M059J (cell line): ENCODE results near the gene CRLF1. TPM values are rescaled to one million over a fixed set of nuclear protein-coding genes. Genes with fewer than 3 reads are reported as not detected.

Experiments
- DNase-seq: peaks from one replicate; pipeline ENCODE4 v3.0.0-alpha.2; 2012; ENCODE audit warnings: low read depth
- total RNA-seq: library from RNA; depleted of rRNA; stranded (reverse); fragments of >200 nt; shearing (Covaris generic); gene quantifications from 2 replicates; pipeline ENCODE4 v1.2.3, GENCODE V29; 2014; rRNA removed

Gene CRLF1
- 0.49 and 0.57 TPM in 2 replicates for total RNA-seq

- DNase-seq = no peak
These were observed at the start of gene CRLF1 for GRCh38 chr19:18606281-18607225. Gene CRLF1, minus strand, starts transcription at chr19:18606799. Its CDS starts 143 bp downstream, at chr19:18606656.

- no peak for DNase-seq
These were observed 48.7 kb upstream of the CRLF1 start for GRCh38 chr19:18655173-18655844.

- DNase-seq = no peak
These were observed 47.9 kb upstream of the CRLF1 start for GRCh38 chr19:18654469-18654868.

- no peak for DNase-seq
These were observed 47.3 kb upstream of the CRLF1 start for GRCh38 chr19:18653853-18654252.

GRCh38 chr19:18651733-18652132, 45.1 kb upstream of the CRLF1 start:
- DNase-seq = no peak

- no peak for DNase-seq
These were observed 44.7 kb upstream of the CRLF1 start for GRCh38 chr19:18651300-18651699.

- DNase-seq = no peak
These were observed 44.0 kb upstream of the CRLF1 start for GRCh38 chr19:18650468-18651041.

GRCh38 chr19:18650021-18650390, 43.4 kb upstream of the CRLF1 start:
- no peak for DNase-seq

- no peak for DNase-seq
These were observed 42.9 kb upstream of the CRLF1 start for GRCh38 chr19:18649371-18650020.

GRCh38 chr19:18648973-18649315, 42.3 kb upstream of the CRLF1 start:
- DNase-seq = no peak

- no peak for DNase-seq
These were observed 41.2 kb upstream of the CRLF1 start for GRCh38 chr19:18647807-18648206.

- DNase-seq = no peak
These were observed 40.8 kb upstream of the CRLF1 start for GRCh38 chr19:18647371-18647767.

GRCh38 chr19:18646535-18647370, 40.2 kb upstream of the CRLF1 start:
- no peak for DNase-seq

- DNase-seq = no peak
These were observed 38.5 kb upstream of the CRLF1 start for GRCh38 chr19:18645035-18645511.

- no peak for DNase-seq
These were observed 37.8 kb upstream of the CRLF1 start for GRCh38 chr19:18644196-18645034.

- no peak for DNase-seq
These were observed 33.2 kb upstream of the CRLF1 start for GRCh38 chr19:18639706-18640243.

- DNase-seq = no peak
These were observed 31.4 kb upstream of the CRLF1 start for GRCh38 chr19:18637673-18638630.

GRCh38 chr19:18636969-18637629, 30.5 kb upstream of the CRLF1 start, which contains the start of gene KLHL26:
Gene KLHL26, plus strand, starts transcription at chr19:18637028. Its CDS starts 27 bp downstream, at chr19:18637055.
- DNase-seq = no peak
